Neural cell (in vitro differentiated cells): ENCODE measurements around the gene DENND5B. TPM values are rescaled to one million over a fixed set of nuclear protein-coding genes. Genes with fewer than 3 reads are reported as not detected.

Experiments used
- H2AFZ ChIP-seq: fragments of 200-600, 300-800 bp; sonication (generic), shearing (Covaris generic); 2 replicates; pipeline ENCODE4 v1.6.0; 2014; ENCODE audit warnings: low read depth, mild to moderate bottlenecking, antibody characterized with exemption, low read length, moderate library complexity
- H3F3A ChIP-seq: fragments of 200-600 bp; shearing (Covaris generic); 2 replicates; pipeline ENCODE4 v1.6.1; 2016; ENCODE audit warnings: mild to moderate bottlenecking, moderate library complexity, mixed read lengths, antibody characterized with exemption, low read length; ENCODE audit not compliant: insufficient read depth, poor library complexity, severe bottlenecking
- H3K27ac ChIP-seq: fragments of 200-600, 300-800 bp; sonication (generic), shearing (Covaris generic); 2 replicates; pipeline ENCODE4 v1.5.1; 2014; ENCODE audit warnings: mild to moderate bottlenecking, low read length, moderate library complexity
- H3K27me3 ChIP-seq: fragments of 300-800, 200-600 bp; sonication (generic), shearing (Covaris generic); 2 replicates; pipeline ENCODE4 v1.6.0; 2014; ENCODE audit warnings: mild to moderate bottlenecking, low read depth, low read length, moderate library complexity; ENCODE audit not compliant: insufficient read depth
- H3K36me3 ChIP-seq: fragments of 300-800, 200-600 bp; sonication (generic), shearing (Covaris generic); 2 replicates; pipeline ENCODE4 v1.5.1; 2014; ENCODE audit warnings: mild to moderate bottlenecking, antibody characterized with exemption, low read length, moderate library complexity; ENCODE audit not compliant: insufficient read depth
- H3K4me2 ChIP-seq: fragments of 300-800, 200-600 bp; sonication (generic), shearing (Covaris generic); 2 replicates; pipeline ENCODE4 v1.6.0; 2014; ENCODE audit warnings: mild to moderate bottlenecking, low read length
- H3K4me3 ChIP-seq: fragments of 300-800, 200-600 bp; sonication (generic), shearing (Covaris generic); 2 replicates; pipeline ENCODE4 v1.5.1; 2014; ENCODE audit warnings: mild to moderate bottlenecking, low read length, moderate library complexity
- H3K79me2 ChIP-seq: fragments of 200-600 bp; shearing (Covaris generic); replicated peaks from 2 replicates; pipeline ENCODE4 v1.6.0; 2014; ENCODE audit warnings: mild to moderate bottlenecking, low read length, moderate library complexity; ENCODE audit not compliant: insufficient read depth
- H3K9ac ChIP-seq: fragments of 300-800, 200-600 bp; sonication (generic), shearing (Covaris generic); 2 replicates; pipeline ENCODE4 v1.6.1; 2016; ENCODE audit warnings: mild to moderate bottlenecking, low read length, mixed read lengths
- H3K9me2 ChIP-seq: fragments of 200-600 bp; shearing (Covaris generic); 2 replicates; pipeline ENCODE4 v1.6.1; 2016; ENCODE audit warnings: mild to moderate bottlenecking, low read length, mixed read lengths; ENCODE audit not compliant: insufficient read depth
- H3K9me3 ChIP-seq: fragments of 200-600, 300-800 bp; sonication (generic), shearing (Covaris generic); 2 replicates; pipeline ENCODE4 v1.6.1; 2016; ENCODE audit warnings: mild to moderate bottlenecking, mixed run types, low read length, moderate library complexity, mixed read lengths
- H4K20me1 ChIP-seq: fragments of 200-600 bp; shearing (Covaris generic); 2 replicates; pipeline ENCODE4 v1.6.1; 2016; ENCODE audit warnings: mild to moderate bottlenecking, mixed run types; ENCODE audit not compliant: insufficient read depth
- EP300 ChIP-seq: fragments of 450-650 bp; conservative IDR thresholded peaks from 2 replicates; pipeline ENCODE4 v1.6.1; 2014; ENCODE audit warnings: antibody characterized with exemption, mild to moderate bottlenecking, moderate library complexity; ENCODE audit not compliant: poor library complexity, severe bottlenecking
- EZH2 ChIP-seq: fragments of 200-600, 300-800 bp; shearing (Covaris generic), sonication (generic); IDR thresholded peaks from 2 replicates; pipeline ENCODE4 v1.6.1; 2014; ENCODE audit warnings: antibody characterized with exemption, low read length, borderline replicate concordance, mild to moderate bottlenecking; ENCODE audit not compliant: insufficient read depth, poor library complexity, severe bottlenecking
- MXI1 ChIP-seq: fragments of 450-650 bp; conservative IDR thresholded peaks from 2 replicates; pipeline ENCODE4 v1.6.1; 2014; ENCODE audit warnings: antibody characterized with exemption, mild to moderate bottlenecking; ENCODE audit not compliant: poor library complexity, severe bottlenecking
- POLR2AphosphoS5 ChIP-seq: IDR thresholded peaks from 2 replicates; pipeline ENCODE4 v1.6.1; 2012
- RAD21 ChIP-seq: fragments of 450-650 bp; conservative IDR thresholded peaks from 2 replicates; pipeline ENCODE4 v1.6.1; 2014; ENCODE audit warnings: antibody characterized with exemption, mild to moderate bottlenecking, moderate library complexity
- SMC3 ChIP-seq: fragments of 450-650 bp; conservative IDR thresholded peaks from 2 replicates; pipeline ENCODE4 v1.6.1; 2014; ENCODE audit warnings: antibody characterized with exemption, mild to moderate bottlenecking, moderate library complexity; ENCODE audit not compliant: poor library complexity
- TAF1 ChIP-seq: IDR thresholded peaks from 2 replicates; pipeline ENCODE4 v1.6.1; 2012; ENCODE audit warnings: low read depth
- polyA plus RNA-seq: library from polyadenylated mRNA; depleted of rRNA; stranded (reverse); fragments of >200 nt; gene quantifications from 2 replicates; pipeline ENCODE4 v1.2.3, GENCODE V29; 2014
- TF ChIP-seq, protein P1 (sequence below): fragments of 450-650 bp; IDR thresholded peaks from 2 replicates; pipeline ENCODE4 v1.5.1; 2014; ENCODE audit warnings: antibody characterized with exemption, mild to moderate bottlenecking, moderate library complexity; ENCODE audit not compliant: poor library complexity, severe bottlenecking
- TF ChIP-seq, protein P2 (sequence below): IDR thresholded peaks from 2 replicates; pipeline ENCODE4 v1.6.1; 2012; ENCODE audit warnings: borderline replicate concordance

DENND5B gene
- polyA plus RNA-seq, 1 donor from 2014 or later = 23.8 TPM

DNA sequence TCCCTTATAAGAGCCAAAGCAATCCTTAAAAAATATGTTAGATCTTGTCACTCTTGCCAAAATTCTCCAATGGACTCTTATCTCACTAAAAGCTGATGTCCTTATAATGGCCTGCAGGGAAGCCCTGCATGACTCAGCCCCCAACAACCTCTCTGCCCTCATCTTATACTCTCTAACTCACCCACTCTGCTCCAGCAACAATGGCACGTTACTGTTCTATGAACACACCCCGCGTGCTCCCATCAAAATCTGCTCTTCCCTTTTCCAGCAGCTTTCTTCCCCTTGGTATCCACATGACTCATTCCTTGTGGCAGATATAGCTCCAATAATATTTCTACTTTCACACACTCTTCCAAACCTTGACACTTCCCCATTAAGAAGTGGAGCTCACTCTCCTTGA lies 108.1 kb downstream of the DENND5B start:
- H3K9me3 ChIP-seq = no peaks in the 10 kb centered on the region
- no peak overlapping the region for H3K4me2 ChIP-seq
- H3K27me3 ChIP-seq = no peaks in the 10 kb centered on the region
- H4K20me1 ChIP-seq = no peaks in the 10 kb centered on the region
- H2AFZ ChIP-seq = no peak overlapping the region
- no peak overlapping the region for H3K27ac ChIP-seq
- no peaks in the 10 kb centered on the region for H3F3A ChIP-seq
- H3K9ac ChIP-seq = no peak overlapping the region
- no peaks in the 10 kb centered on the region for H3K9me2 ChIP-seq
- H3K36me3 ChIP-seq = peaks cover 6% of the 10 kb centered on the region
- no peak overlapping the region for H3K4me3 ChIP-seq
- H3K79me2 ChIP-seq = no peaks in the 10 kb centered on the region
- TF ChIP-seq EP300 = no peak
- TF ChIP-seq POLR2AphosphoS5 = no peak
- TF ChIP-seq, protein P1, sequence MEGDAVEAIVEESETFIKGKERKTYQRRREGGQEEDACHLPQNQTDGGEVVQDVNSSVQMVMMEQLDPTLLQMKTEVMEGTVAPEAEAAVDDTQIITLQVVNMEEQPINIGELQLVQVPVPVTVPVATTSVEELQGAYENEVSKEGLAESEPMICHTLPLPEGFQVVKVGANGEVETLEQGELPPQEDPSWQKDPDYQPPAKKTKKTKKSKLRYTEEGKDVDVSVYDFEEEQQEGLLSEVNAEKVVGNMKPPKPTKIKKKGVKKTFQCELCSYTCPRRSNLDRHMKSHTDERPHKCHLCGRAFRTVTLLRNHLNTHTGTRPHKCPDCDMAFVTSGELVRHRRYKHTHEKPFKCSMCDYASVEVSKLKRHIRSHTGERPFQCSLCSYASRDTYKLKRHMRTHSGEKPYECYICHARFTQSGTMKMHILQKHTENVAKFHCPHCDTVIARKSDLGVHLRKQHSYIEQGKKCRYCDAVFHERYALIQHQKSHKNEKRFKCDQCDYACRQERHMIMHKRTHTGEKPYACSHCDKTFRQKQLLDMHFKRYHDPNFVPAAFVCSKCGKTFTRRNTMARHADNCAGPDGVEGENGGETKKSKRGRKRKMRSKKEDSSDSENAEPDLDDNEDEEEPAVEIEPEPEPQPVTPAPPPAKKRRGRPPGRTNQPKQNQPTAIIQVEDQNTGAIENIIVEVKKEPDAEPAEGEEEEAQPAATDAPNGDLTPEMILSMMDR = no peak
- no peak for TF ChIP-seq MXI1

DNA sequence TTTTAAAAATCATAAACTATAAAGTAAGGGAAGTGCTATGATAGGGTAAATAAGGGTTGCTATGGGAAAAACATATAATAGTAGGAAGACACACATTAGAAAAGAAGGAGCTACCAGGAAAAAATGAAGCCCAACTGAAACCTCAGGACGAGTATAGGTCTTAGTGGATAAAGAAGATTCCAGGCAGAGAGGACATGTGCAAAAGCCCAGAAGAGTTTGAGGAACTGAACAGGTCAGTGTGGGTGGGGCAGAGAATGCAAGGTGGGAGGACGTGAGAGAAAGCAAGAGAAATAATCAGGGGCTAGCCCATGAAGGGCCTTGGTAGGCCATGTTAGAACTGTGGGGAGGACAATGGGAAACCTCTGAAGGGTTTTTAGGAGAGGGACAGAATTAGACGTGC lies 109.5 kb downstream of the DENND5B start:
- no peaks in the 10 kb centered on the region for H4K20me1 ChIP-seq
- no peak overlapping the region for H3K4me2 ChIP-seq
- no peak overlapping the region for H3K9ac ChIP-seq
- no peaks in the 10 kb centered on the region for H3K27me3 ChIP-seq
- no peak overlapping the region for H3K27ac ChIP-seq
- H3F3A ChIP-seq = no peaks in the 10 kb centered on the region
- no peaks in the 10 kb centered on the region for H3K9me3 ChIP-seq
- no peak overlapping the region for H2AFZ ChIP-seq
- no peak for TF ChIP-seq MXI1
- TF ChIP-seq, protein P2, sequence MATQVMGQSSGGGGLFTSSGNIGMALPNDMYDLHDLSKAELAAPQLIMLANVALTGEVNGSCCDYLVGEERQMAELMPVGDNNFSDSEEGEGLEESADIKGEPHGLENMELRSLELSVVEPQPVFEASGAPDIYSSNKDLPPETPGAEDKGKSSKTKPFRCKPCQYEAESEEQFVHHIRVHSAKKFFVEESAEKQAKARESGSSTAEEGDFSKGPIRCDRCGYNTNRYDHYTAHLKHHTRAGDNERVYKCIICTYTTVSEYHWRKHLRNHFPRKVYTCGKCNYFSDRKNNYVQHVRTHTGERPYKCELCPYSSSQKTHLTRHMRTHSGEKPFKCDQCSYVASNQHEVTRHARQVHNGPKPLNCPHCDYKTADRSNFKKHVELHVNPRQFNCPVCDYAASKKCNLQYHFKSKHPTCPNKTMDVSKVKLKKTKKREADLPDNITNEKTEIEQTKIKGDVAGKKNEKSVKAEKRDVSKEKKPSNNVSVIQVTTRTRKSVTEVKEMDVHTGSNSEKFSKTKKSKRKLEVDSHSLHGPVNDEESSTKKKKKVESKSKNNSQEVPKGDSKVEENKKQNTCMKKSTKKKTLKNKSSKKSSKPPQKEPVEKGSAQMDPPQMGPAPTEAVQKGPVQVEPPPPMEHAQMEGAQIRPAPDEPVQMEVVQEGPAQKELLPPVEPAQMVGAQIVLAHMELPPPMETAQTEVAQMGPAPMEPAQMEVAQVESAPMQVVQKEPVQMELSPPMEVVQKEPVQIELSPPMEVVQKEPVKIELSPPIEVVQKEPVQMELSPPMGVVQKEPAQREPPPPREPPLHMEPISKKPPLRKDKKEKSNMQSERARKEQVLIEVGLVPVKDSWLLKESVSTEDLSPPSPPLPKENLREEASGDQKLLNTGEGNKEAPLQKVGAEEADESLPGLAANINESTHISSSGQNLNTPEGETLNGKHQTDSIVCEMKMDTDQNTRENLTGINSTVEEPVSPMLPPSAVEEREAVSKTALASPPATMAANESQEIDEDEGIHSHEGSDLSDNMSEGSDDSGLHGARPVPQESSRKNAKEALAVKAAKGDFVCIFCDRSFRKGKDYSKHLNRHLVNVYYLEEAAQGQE = no peak
- TF ChIP-seq RAD21 = no peak
- no peak for TF ChIP-seq SMC3
- TF ChIP-seq, protein P1 = no peak
- TF ChIP-seq EZH2 = no peak
- TF ChIP-seq POLR2AphosphoS5 = no peak
- TF ChIP-seq EP300 = no peak
- TF ChIP-seq TAF1 = no peak
- no peaks in the 10 kb centered on the region for H3K79me2 ChIP-seq
- H3K4me3 ChIP-seq = no peak overlapping the region
- H3K9me2 ChIP-seq = no peaks in the 10 kb centered on the region
- H3K36me3 ChIP-seq = peaks cover 6% of the 10 kb centered on the region
